OCI-LY1 (cell line): ENCODE measurements around the gene ZC3H11A.

ENCODE experiments used
- EZH2 ChIP-seq: fragments of 200-600 bp; sonication (generic), shearing (Covaris generic); IDR thresholded peaks from 2 replicates; pipeline ENCODE4 v1.8.0; 2017; ENCODE audit warnings: borderline replicate concordance, mixed run types, mild to moderate bottlenecking, antibody characterized with exemption, low read length, moderate library complexity, mixed read lengths
- TF ChIP-seq, protein P1 (sequence below): fragments of 200-600 bp; sonication (generic), shearing (Covaris generic); IDR thresholded peaks from 2 replicates; pipeline ENCODE4 v1.5.1; 2017; ENCODE audit warnings: mild to moderate bottlenecking, antibody characterized with exemption, low read length, moderate library complexity, mixed read lengths

DNA sequence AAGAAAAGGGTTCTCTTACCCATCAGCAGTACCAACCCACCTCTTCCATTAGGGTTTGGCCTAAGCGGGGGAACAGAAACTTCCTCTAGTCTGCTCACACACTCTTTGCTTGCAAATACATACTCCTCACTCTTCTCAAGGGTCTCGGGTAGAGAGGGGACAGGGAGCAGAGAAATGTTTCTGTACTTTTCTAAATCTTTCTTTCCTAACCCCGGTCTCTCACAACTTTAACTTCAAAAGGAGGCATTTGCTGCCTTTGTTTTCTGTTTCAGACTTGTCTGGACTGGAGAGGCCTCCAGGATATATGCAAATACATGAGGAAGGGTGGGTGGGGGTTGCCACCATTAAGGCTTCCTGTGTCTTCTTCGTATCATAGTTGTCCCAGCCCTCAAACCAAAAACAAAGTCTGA, 41.0 kb upstream of the ZC3H11A start:
- TF ChIP-seq, protein P1, sequence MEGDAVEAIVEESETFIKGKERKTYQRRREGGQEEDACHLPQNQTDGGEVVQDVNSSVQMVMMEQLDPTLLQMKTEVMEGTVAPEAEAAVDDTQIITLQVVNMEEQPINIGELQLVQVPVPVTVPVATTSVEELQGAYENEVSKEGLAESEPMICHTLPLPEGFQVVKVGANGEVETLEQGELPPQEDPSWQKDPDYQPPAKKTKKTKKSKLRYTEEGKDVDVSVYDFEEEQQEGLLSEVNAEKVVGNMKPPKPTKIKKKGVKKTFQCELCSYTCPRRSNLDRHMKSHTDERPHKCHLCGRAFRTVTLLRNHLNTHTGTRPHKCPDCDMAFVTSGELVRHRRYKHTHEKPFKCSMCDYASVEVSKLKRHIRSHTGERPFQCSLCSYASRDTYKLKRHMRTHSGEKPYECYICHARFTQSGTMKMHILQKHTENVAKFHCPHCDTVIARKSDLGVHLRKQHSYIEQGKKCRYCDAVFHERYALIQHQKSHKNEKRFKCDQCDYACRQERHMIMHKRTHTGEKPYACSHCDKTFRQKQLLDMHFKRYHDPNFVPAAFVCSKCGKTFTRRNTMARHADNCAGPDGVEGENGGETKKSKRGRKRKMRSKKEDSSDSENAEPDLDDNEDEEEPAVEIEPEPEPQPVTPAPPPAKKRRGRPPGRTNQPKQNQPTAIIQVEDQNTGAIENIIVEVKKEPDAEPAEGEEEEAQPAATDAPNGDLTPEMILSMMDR: no peak
- no peak for TF ChIP-seq EZH2
